Lower lobe of right lung (tissue), 2 donors: ENCODE results near the gene SLC30A2. TPM values are rescaled to one million over a fixed set of nuclear protein-coding genes. Genes with fewer than 3 reads are reported as not detected.

Experiments used
- ATAC-seq, 2 donors: fragments of 200-7000 bp; cut with Tn5 transposase; one replicate each; pipeline ENCODE4 v1.9.1; 2020 to 2022; ENCODE audit warnings: mild to moderate bottlenecking in 2 of 2, moderate library complexity in 2 of 2
- DNase-seq: peaks from one replicate; pipeline ENCODE4 v3.0.0-alpha.2; 2020
- H3K27ac ChIP-seq: fragments of 200-600 bp; one replicate; pipeline ENCODE4 v1.8.0; 2022
- H3K27me3 ChIP-seq: fragments of 200-600 bp; one replicate; pipeline ENCODE4 v1.8.0; 2022; ENCODE audit warnings: low read depth
- H3K36me3 ChIP-seq: fragments of 200-600 bp; one replicate; pipeline ENCODE4 v1.8.0; 2022; ENCODE audit warnings: mild to moderate bottlenecking
- H3K4me1 ChIP-seq: fragments of 200-600 bp; one replicate; pipeline ENCODE4 v1.8.0; 2022
- H3K4me3 ChIP-seq: fragments of 200-600 bp; one replicate; pipeline ENCODE4 v1.8.0; 2022; ENCODE audit warnings: mild to moderate bottlenecking
- H3K9me3 ChIP-seq: fragments of 200-600 bp; one replicate; pipeline ENCODE4 v1.8.0; 2022
- CTCF ChIP-seq: fragments of 200-600 bp; IDR thresholded peaks from one replicate; pipeline ENCODE4 v1.8.0; 2022; ENCODE audit warnings: antibody characterized with exemption, mild to moderate bottlenecking
- intact Hi-C: fragments of 100-400 bp; cut with DNase I; formaldehyde crosslinking; loops from one replicate; pipeline ENCODE4 v1.11.0; 2022
- total RNA-seq: library from RNA; stranded (reverse); fragmentation: NEBNext Ultra II Directional; extraction: Animal tissue kit (Norgen Biotek cat#: 25700); gene quantifications from one replicate; pipeline ENCODE4 v1.2.1, GENCODE V29; 2021
- donor health status: DM: no; HTN: yes; CAD: no; lungs with severe emphysema.

Gene SLC30A2
- total RNA-seq, 1 donor from 2014 or later, result not detected

- Histone ChIP-seq H3K4me1 (peaks cover 16% of the 10 kb centered on the region), H3K9me3 (no peaks in the 10 kb centered on the region), H3K27ac (no peak overlapping the region), H3K27me3 (peaks cover 14% of the 10 kb centered on the region), H3K36me3 (no peaks in the 10 kb centered on the region), H3K4me3 (no peak overlapping the region)
- no peak for ATAC-seq
- DNase-seq, result no peak
- no peak for TF ChIP-seq CTCF
- intact Hi-C loops, result no loop called here
Observed at GRCh38 chr1:26032656-26033357, 13.1 kb downstream of the SLC30A2 start.

- Histone ChIP-seq H3K9me3 (no peaks in the 10 kb centered on the region), H3K27ac (no peak overlapping the region), H3K36me3 (no peaks in the 10 kb centered on the region), H3K4me3 (no peak overlapping the region), H3K27me3 (peaks cover 14% of the 10 kb centered on the region), H3K4me1 (peaks cover 15% of the 10 kb centered on the region)
- no peak for TF ChIP-seq CTCF
- intact Hi-C loops, result no loop called here
- DNase-seq, result no peak
- ATAC-seq, result no peak
Observed at GRCh38 chr1:26031611-26032220, 14.2 kb downstream of the SLC30A2 start.

- H3K9me3 ChIP-seq, result no peaks in the 10 kb centered on the region
- H3K27ac ChIP-seq, result no peak overlapping the region
- no peak for DNase-seq
- ATAC-seq, result no peak
- TF ChIP-seq CTCF, result no peak
- H3K36me3 ChIP-seq, result no peaks in the 10 kb centered on the region
- H3K4me3 ChIP-seq, result no peak overlapping the region
- peaks cover 10% of the 10 kb centered on the region for H3K4me1 ChIP-seq
- peaks cover 14% of the 10 kb centered on the region for H3K27me3 ChIP-seq
- intact Hi-C loops, result no loop called here
Observed at GRCh38 chr1:26031196-26031595, 14.7 kb downstream of the SLC30A2 start.

GRCh38 chr1:26029864-26030481 lies 15.9 kb downstream of the SLC30A2 start:
- intact Hi-C loops, result no loop called here
- Histone ChIP-seq H3K27ac (no peak overlapping the region), H3K4me1 (peaks cover 6% of the 10 kb centered on the region), H3K4me3 (no peak overlapping the region), H3K9me3 (no peaks in the 10 kb centered on the region), H3K27me3 (peaks cover 14% of the 10 kb centered on the region), H3K36me3 (no peaks in the 10 kb centered on the region)
- ATAC-seq, result no peak
- no peak for TF ChIP-seq CTCF
- DNase-seq, result no peak

- no peak for DNase-seq
- intact Hi-C loops, result no loop called here
- no peak for ATAC-seq
Observed at GRCh38 chr1:26029054-26029863, 16.7 kb downstream of the SLC30A2 start.

More at GRCh38 chr1:26029054-26029863, 16.7 kb downstream of the SLC30A2 start:
- peaks cover 8% of the 10 kb centered on the region for H3K27me3 ChIP-seq
- no peaks in the 10 kb centered on the region for H3K9me3 ChIP-seq
- no peaks in the 10 kb centered on the region for H3K4me1 ChIP-seq
- H3K4me3 ChIP-seq, result no peak overlapping the region
- TF ChIP-seq CTCF, result no peak
- H3K36me3 ChIP-seq, result no peaks in the 10 kb centered on the region
- H3K27ac ChIP-seq, result no peak overlapping the region
